Mucosa of gallbladder (tissue), 1 donor: ENCODE data around the gene NOCT. TPM values are rescaled to one million over a fixed set of nuclear protein-coding genes. Genes with fewer than 3 reads are reported as not detected.
"Not testable (repeated sequence)": the region's sequence is repeated elsewhere in the genome, so short reads cannot be mapped to it uniquely, and the experiment has no call there.

Experiments
- DNase-seq: peaks from one replicate; pipeline ENCODE4 v3.0.0-alpha.2; 2020; ENCODE audit warnings: low spot score
- total RNA-seq: library from RNA; stranded (reverse); gene quantifications from one replicate; pipeline ENCODE4 v1.2.1, GENCODE V29; 2021
- donor health status: DM: no; HTN: no; CAD: no.

Gene NOCT, protein sequence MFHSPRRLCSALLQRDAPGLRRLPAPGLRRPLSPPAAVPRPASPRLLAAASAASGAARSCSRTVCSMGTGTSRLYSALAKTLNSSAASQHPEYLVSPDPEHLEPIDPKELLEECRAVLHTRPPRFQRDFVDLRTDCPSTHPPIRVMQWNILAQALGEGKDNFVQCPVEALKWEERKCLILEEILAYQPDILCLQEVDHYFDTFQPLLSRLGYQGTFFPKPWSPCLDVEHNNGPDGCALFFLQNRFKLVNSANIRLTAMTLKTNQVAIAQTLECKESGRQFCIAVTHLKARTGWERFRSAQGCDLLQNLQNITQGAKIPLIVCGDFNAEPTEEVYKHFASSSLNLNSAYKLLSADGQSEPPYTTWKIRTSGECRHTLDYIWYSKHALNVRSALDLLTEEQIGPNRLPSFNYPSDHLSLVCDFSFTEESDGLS
- total RNA-seq = 3.8 TPM

DNA sequence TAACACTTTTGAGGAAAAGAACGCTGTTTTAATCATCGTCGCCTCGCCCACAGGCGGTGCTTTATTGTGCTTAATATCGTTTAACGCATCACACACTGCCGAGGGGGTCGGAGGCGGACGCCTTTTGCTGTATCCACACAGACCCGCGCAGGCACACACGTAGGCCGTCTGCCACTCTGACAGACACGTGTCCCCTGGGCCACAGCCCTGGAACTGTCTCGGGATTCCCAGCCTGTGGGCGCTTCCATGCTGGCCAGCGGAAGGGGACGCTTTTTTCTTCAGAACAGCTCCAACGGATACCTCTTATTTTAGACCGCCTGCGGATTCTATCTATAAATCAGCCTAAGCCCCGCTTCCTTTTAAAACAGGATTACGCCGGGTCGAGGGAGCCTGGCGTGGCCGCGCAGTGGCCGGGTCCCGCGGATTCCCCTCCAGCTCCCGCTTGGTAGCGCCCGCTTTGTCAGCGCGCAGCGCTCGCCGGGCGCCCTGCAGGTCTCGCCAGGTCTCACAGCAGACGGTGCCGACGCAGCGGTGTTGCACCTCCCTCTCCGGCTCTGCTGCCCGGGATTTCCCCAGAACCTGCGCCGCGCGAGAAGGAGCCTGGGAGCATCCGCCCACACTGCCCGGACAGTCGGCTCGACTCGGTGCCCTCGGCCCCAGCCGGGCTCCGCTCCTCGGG, at the start of gene NOCT:
Gene NOCT, plus strand, starts transcription at position 513 of the 679 bp plus-strand sequence. CDS start 201 bp downstream, outside the sequence.
- DNase-seq = peak; percentile 86

DNA sequence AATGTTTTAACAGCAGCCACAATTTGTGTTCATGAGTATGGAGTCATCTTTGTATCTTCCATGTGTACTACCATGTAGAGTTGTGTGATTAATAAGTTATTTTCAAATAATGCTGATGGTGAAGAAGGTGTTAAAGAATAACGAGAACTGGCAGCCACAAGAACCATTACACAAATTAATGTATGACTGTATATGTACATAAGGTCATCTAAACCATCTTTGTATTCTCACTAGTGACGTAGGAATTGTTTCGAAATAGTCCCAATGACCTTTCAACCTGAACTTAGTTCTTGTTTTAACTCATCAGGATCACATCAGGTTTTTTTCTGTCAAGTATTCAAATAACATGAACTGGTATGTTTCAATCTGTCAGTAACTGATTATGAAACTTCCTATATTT, 48.3 kb upstream of the NOCT start:
- DNase-seq = no peak

DNA sequence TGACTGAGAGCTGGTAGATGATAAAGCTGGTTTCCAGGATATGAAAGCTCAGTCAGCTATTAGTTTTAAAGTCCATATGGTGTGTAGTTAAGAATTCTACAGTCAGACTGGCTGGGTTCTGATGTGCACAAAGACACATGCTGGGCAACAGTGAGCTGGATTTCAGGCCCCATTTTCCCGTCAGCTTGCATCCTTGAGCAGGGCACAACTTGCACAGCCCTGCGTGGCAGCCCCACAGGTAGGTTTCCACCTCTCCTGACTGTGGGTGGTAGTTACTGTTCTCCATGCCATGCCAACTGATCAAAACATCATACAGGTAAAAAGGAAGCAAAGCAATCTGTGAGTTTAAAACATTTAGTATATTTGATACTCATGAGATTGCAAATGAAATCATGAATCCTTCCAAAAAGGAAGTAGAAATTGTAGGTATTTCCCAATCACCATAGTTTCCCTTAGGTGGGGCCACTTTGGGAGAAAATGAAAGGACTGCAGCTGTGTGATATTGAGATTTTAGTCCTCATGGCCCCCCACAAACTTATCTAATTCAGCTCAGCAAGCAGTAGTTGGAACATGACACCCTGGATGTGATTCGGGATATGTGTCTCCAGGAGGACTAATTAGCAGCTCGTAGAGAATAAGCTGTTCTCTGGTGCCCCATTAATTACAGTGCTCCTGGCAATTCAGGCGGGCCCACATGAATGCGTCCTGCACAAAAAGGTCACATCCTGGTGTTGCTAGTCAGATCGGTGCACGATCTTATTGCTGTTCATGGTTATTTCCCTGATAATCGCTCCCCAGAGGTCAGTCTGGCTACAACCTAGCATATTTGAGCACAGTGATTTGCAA, 42.4 kb upstream of the NOCT start:
- DNase-seq = no peak

GRCh38 chr4:138975225-138975624, 40.4 kb upstream of the NOCT start:
- no peak for DNase-seq

DNA sequence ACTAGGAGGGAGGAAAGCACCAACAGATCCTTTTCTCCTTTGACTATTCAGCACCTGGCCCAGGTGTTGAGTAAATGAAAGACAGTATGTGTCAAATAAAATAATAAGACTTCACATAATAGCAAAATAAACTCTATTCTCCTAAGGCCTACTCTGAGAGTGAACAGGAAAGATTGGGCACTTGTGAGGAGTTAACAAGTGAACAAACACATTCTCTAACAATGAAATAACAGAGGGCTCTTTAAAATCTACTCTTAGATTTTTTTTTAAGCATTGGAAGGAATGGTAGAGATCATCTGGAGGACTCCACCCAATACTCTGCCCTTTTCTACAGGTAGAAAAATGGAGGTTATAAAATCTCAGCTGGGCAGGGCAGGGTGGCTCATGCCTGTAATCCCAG, 39.1 kb upstream of the NOCT start:
- DNase-seq = no peak

DNA sequence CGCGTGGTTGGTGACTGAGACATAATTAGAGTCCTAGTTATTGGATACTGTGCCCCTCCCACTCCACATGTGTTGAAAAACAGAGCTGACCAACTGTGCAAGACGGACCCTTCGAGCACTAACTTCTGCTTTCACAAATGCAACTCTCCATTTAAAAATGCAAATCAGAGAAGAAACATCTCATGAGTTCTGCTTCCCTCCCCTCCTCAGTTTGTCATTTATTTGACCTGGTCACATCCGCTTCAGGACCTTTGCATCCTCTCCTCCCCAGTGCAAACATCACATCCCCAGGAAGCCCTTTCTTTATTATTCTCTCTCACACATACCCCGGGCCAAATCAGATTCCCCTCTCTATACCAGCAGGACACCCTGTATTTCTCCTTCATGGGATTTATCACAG, 38.1 kb upstream of the NOCT start:
- no peak for DNase-seq

DNA sequence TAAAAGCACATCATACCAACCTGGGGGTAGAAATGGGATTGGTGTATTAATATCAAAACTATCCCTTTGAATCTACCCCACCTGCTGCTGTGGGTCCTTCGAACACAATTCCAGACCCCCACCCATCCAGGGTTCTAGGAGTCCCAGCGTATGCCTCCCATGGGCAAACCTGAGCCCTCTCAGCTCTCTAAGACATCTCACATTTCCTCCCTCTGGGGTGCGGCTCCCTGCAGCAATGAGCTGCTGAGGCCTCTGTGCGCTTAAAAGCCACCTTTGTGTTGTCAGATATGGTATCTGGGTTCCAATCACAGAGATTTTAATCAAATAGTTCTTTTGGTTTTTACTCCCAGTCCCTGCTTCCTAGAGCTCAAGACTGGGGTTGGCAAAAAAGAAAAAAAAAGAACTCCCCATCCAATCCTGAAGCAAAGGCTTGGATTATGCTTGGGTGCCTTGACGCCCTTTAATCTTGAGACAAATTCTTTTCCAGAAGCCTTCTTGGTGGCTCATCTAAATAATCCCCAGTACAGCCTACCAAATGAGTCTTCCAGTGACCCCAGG, 37.5 kb upstream of the NOCT start:
- no peak for DNase-seq

DNA sequence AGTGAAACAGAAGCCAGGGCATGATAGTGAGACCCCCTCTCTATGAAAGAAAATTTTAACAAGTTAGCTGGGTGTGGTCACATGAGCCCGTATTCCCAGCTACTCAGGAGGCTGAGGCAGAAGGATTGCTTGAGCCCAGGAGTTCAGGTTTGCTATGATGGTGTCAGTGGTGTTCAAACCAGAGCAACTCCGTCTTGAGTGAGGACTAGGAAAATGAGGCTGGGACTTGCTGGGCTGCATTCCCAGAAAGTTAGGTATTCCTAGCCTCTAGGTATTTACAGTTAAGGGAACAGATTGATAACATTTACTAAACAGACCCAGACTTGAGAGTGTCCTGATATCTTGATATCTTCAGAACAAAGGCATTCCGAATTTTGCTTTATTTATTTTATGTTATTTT, 37.0 kb upstream of the NOCT start:
- no peak for DNase-seq

DNA sequence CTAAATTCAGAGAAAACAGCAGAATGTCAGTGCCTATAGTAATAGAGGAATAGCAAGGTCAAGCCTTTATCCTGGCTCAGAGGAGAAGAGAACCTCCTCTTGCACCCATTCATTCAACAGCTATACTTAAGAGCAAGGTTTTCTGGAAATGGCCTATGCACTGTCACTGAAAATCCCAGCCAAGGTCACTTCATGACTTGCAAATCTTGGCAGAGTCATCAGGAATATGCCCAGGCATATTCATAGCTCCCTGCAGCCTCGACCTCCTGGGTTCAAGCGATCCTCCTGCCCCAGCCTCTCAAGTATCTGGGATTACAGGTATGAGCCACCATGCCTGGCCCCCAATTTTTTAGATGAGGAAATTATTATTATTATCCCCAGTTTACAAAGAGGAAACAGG, 35.8 kb upstream of the NOCT start:
- no peak for DNase-seq

- DNase-seq = peak; percentile 41
Observed at GRCh38 chr4:138981930-138982390, 33.6 kb upstream of the NOCT start.

DNA sequence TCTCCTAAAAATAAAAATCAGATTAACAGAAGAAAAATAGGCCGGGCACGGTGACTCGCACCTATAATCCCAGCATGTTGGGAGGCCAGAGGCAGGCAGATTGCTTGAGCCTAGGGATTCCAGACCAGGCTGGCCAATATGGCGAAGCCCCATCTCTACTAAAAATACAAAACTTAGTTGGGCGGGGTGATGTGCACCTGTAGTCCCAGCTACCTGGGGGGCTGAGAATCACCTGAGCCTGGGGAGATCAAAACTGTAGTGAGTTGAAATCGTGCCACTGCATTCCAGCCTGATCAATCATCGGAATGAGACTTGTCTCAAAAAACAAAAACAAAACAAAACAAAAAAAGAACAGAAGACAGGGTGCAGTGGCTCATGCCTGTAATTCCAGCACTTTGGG, 32.8 kb upstream of the NOCT start:
- no peak for DNase-seq

- no peak for DNase-seq
Observed at GRCh38 chr4:138983690-138984089, 31.9 kb upstream of the NOCT start.

- DNase-seq = no peak
Observed at GRCh38 chr4:138984647-138985046, 30.9 kb upstream of the NOCT start.

GRCh38 chr4:138992676-138993075, 22.9 kb upstream of the NOCT start:
- DNase-seq = no peak

DNA sequence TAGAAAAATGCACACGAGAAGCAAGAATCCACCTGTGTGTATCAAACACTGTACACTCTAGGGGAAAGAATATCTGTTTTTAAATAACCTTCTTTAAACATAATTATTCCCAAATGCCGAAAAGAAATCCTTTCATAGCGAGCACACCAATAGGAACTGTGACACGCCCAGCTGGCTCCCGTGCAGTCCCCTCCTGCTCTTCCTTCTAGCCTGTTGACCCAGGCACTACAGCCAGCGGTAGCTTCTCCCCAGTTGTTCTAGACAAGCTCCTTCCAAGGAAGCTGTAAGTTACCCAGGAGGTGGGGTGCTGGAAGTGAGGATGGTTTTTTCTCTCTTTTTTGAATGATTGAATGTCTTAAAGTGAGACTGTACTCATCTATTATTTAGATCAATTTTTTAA, 19.5 kb upstream of the NOCT start:
- no peak for DNase-seq

DNA sequence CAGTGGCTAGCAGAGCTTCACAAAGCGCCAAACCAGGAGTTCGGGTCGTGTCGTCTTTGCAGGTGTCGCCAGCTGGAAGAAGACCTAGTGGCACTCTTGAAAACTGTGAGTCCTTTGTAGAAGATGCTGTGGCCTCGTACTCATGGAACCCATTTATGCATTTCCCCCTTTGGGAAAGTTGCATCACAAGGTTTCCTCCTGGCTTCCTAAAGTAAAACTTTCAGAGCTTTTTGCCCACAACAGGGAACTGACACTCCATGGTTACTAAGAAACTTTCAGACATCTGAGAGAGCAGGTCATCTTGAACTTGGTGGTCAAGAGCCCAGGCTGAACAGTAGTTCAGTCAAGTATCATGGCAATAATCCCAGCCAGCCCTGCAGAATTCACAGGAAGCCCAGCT, 15.9 kb upstream of the NOCT start:
- no peak for DNase-seq

GRCh38 chr4:139000134-139000533, 15.4 kb upstream of the NOCT start:
- not testable (repeated sequence) for DNase-seq

- DNase-seq = not testable (repeated sequence)
Observed at GRCh38 chr4:139001430-139001829, 14.2 kb upstream of the NOCT start.

DNA sequence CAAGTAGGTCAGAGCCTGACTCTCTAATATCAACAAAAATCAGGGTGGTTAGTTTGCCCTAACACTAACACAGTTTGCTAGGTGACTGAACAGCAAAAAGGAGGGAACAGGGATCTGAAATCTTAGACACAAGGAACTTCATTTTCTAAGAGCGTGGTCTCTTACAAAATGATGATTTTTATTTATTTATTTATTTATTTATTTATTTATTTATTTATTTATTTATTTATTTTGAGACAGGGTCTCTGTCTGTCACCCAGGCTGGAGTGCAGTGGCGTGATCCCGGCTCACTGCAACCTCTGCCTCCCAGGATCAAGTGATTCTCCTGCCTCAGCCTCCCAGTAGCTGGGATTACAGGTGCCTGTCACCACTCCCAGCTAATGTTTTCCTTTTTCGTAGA, 11.9 kb upstream of the NOCT start:
- not testable (repeated sequence) for DNase-seq

GRCh38 chr4:139005774-139006173, 9.8 kb upstream of the NOCT start:
- DNase-seq = no peak

GRCh38 chr4:139007640-139008039, 7.9 kb upstream of the NOCT start:
- DNase-seq = no peak

- DNase-seq = not testable (repeated sequence)
Observed at GRCh38 chr4:139008278-139008677, 7.3 kb upstream of the NOCT start.
